ENCODE data around the gene SLC25A33. TPM values are rescaled to one million over a fixed set of nuclear protein-coding genes. Genes with fewer than 3 reads are reported as not detected.
"Not testable (repeated sequence)": the region's sequence is repeated elsewhere in the genome, so short reads cannot be mapped to it uniquely, and the experiment has no call there.

SLC25A33 gene
- total and polyA plus RNA-seq, 3 experiments from 2014 or later, result 6.5 to 12.9 (median 12.8) TPM

- peaks cover 7 to 20% of the 10 kb centered on the region in 2 donors for H3K27me3 Mint-ChIP-seq
- peaks cover 0 to 1% (median 0%) of the 10 kb centered on the region in 3 donors for H3K36me3 Mint-ChIP-seq
- no peaks in the 10 kb centered on the region for H3K4me1 ChIP-seq (ENCODE audit: insufficient read depth, low read length)
- CTCF ChIA-PET, result no interaction called here
- DNase-seq, result no peak
- H3K27ac Mint-ChIP-seq, result no peak overlapping the region
- no peaks in the 10 kb centered on the region for H3K9me3 ChIP-seq (ENCODE audit: low read length)
- POLR2A ChIA-PET, result no interaction called here
- no peak overlapping the region for H3K27ac ChIP-seq (ENCODE audit: low read depth, low read length)
- H3K9me3 Mint-ChIP-seq, result no peaks in the 10 kb centered on the region
- H3K4me3 Mint-ChIP-seq, result no peak overlapping the region
- no peaks in the 10 kb centered on the region for H3K36me3 ChIP-seq (ENCODE audit: insufficient read depth, low read length)
- H3K4me3 ChIP-seq (ENCODE audit: low read length), result no peak overlapping the region
- H3K27me3 ChIP-seq (ENCODE audit: insufficient read depth, low read length, poor library complexity, severe bottlenecking), result no peaks in the 10 kb centered on the region
- no peaks in the 10 kb centered on the region for H3K4me1 Mint-ChIP-seq
Measured at GRCh38 chr1:9503001-9503675, 36.1 kb upstream of the SLC25A33 start.

DNA sequence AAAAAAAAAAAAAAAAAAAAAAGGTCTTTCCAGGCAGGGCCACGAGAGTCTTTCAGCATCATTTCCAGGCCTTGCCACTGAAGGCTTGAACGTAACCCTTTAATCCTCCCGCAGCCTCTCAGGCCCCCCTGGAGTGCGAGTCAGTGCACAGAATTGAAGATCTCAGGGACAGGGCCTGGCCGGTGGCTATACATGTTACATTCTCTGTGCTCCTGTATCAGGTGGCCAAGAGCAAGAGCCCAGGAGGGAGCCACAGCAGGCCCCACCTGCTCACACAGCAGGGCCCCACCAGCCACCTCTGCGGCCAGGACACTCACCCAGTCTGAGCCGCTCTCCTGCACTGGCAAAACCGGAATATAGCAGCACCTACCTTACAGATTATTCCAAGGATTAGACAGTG, 34.1 kb upstream of the SLC25A33 start:
- H3K27me3 ChIP-seq (ENCODE audit: insufficient read depth, low read length, poor library complexity, severe bottlenecking), result no peaks in the 10 kb centered on the region
- no peak overlapping the region for H3K4me3 ChIP-seq (ENCODE audit: low read length)
- H3K36me3 ChIP-seq (ENCODE audit: insufficient read depth, low read length), result no peaks in the 10 kb centered on the region
- H3K4me1 ChIP-seq (ENCODE audit: insufficient read depth, low read length), result no peaks in the 10 kb centered on the region
- H3K36me3 Mint-ChIP-seq, result peaks cover 0 to 1% (median 0%) of the 10 kb centered on the region in 3 donors
- DNase-seq, result no peak
- H3K27ac Mint-ChIP-seq, result no peak overlapping the region
- ChIA-PET CTCF (no interaction called here), POLR2A (no interaction called here)
- no peaks in the 10 kb centered on the region for H3K9me3 ChIP-seq (ENCODE audit: low read length)
- H3K4me1 Mint-ChIP-seq, result no peaks in the 10 kb centered on the region
- no peak overlapping the region for H3K27ac ChIP-seq (ENCODE audit: low read depth, low read length)
- H3K4me3 Mint-ChIP-seq, result no peak overlapping the region
- H3K9me3 Mint-ChIP-seq, result no peaks in the 10 kb centered on the region
- H3K27me3 Mint-ChIP-seq, result peaks cover 7 to 15% of the 10 kb centered on the region in 2 donors

GRCh38 chr1:9506901-9507300, 32.4 kb upstream of the SLC25A33 start:
- CTCF ChIA-PET, result interaction anchor here (0.9 to 1.1 kb wide), 2 partner anchors 11 to 16 kb away, joined by 3 to 4 read pairs; no protein-coding TSS in a partner anchor
- Histone ChIP-seq H3K36me3 (ENCODE audit: insufficient read depth, low read length) (no peaks in the 10 kb centered on the region), H3K4me3 (ENCODE audit: low read length) (no peak overlapping the region), H3K27me3 (ENCODE audit: insufficient read depth, low read length, poor library complexity, severe bottlenecking) (no peaks in the 10 kb centered on the region), H3K27ac (ENCODE audit: low read depth, low read length) (no peak overlapping the region), H3K4me1 (ENCODE audit: insufficient read depth, low read length) (no peaks in the 10 kb centered on the region), H3K9me3 (ENCODE audit: low read length) (no peaks in the 10 kb centered on the region)
- H3K4me1 Mint-ChIP-seq, result no peaks in the 10 kb centered on the region
- H3K27ac Mint-ChIP-seq, result no peak overlapping the region
- H3K9me3 Mint-ChIP-seq, result no peaks in the 10 kb centered on the region
- no peak for DNase-seq
- H3K27me3 Mint-ChIP-seq, result peaks cover 2 to 9% of the 10 kb centered on the region in 2 donors
- H3K4me3 Mint-ChIP-seq, result no peak overlapping the region
- POLR2A ChIA-PET, result no interaction called here
- peaks cover 0 to 1% (median 0%) of the 10 kb centered on the region in 3 donors for H3K36me3 Mint-ChIP-seq

DNA sequence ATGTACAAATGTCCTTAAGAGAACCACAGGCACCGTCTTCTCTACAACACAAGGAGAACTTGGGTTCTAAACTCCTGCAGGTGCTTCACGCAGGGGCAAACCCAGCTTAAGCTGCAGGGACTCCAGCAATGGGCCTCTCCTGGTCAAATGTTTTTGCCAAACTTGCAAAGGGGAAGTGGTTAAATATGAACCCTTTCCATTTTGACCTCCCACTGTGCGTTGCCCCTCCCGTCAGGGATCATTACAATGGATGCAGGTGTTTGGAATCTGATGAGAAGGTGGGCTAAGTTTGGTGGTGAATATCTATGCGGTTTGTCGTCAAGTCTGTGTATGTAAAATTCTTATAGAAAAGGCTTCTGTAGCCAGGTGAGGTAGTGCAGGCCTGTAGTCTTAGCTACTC, 29.1 kb upstream of the SLC25A33 start:
- Histone ChIP-seq H3K4me1 (ENCODE audit: insufficient read depth, low read length) (no peaks in the 10 kb centered on the region), H3K4me3 (ENCODE audit: low read length) (no peak overlapping the region), H3K36me3 (ENCODE audit: insufficient read depth, low read length) (no peaks in the 10 kb centered on the region), H3K27ac (ENCODE audit: low read depth, low read length) (no peak overlapping the region), H3K9me3 (ENCODE audit: low read length) (no peaks in the 10 kb centered on the region), H3K27me3 (ENCODE audit: insufficient read depth, low read length, poor library complexity, severe bottlenecking) (no peaks in the 10 kb centered on the region)
- Mint-ChIP-seq H3K36me3 (peaks cover 0 to 1% (median 0%) of the 10 kb centered on the region in 3 donors), H3K27me3 (peaks cover 4 to 9% of the 10 kb centered on the region in 2 donors), H3K27ac (no peak overlapping the region), H3K4me1 (no peaks in the 10 kb centered on the region), H3K9me3 (no peaks in the 10 kb centered on the region), H3K4me3 (no peak overlapping the region)
- DNase-seq, result no peak
- CTCF ChIA-PET, result interaction anchor here (1.2 kb wide), 1 partner anchor 74 kb away, joined by 5 read pairs; no protein-coding TSS in a partner anchor
- POLR2A ChIA-PET, result no interaction called here

GRCh38 chr1:9515550-9515949, 23.7 kb upstream of the SLC25A33 start:
- H3K4me3 Mint-ChIP-seq; CTCF ChIA-PET; H3K27ac ChIP-seq (ENCODE audit: low read depth, low read length); DNase-seq; POLR2A ChIA-PET; H3K36me3 Mint-ChIP-seq; H3K9me3 ChIP-seq (ENCODE audit: low read length); H3K4me1 Mint-ChIP-seq; H3K36me3 ChIP-seq (ENCODE audit: insufficient read depth, low read length); H3K4me3 ChIP-seq (ENCODE audit: low read length); H3K27ac Mint-ChIP-seq; H3K27me3 Mint-ChIP-seq; H3K27me3 ChIP-seq (ENCODE audit: insufficient read depth, low read length, poor library complexity, severe bottlenecking); H3K4me1 ChIP-seq (ENCODE audit: insufficient read depth, low read length); H3K9me3 Mint-ChIP-seq: not testable (repeated sequence)

DNA sequence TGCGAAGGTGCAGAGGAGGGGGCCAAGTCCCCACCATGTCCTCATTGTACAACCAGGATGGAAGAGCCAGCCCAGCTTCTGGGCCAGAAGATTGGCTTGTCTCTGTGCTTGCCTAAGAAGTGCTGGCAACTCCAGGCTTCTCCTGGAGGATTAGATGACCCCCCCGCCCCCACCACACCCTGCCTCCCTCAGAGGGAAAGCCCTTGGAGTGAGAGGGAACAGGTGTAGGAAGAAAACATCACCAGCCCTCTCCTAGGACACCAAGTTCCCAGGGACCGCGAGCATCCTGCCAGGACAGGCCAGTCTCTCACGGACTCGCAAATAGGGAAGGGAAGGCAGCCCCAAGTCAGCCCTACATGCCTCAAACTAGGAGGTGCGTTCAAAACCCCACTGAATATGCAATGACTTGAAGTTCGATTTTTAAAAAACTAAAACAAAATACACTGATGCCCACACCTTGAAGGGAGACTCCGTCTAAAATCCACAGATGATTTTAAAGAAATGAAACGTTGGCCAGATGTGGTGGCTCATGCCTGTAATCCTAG, 20.7 kb upstream of the SLC25A33 start:
- Histone ChIP-seq H3K27ac (ENCODE audit: low read depth, low read length) (no peak overlapping the region), H3K4me1 (ENCODE audit: insufficient read depth, low read length) (no peaks in the 10 kb centered on the region), H3K4me3 (ENCODE audit: low read length) (no peak overlapping the region), H3K27me3 (ENCODE audit: insufficient read depth, low read length, poor library complexity, severe bottlenecking) (no peaks in the 10 kb centered on the region), H3K36me3 (ENCODE audit: insufficient read depth, low read length) (no peaks in the 10 kb centered on the region), H3K9me3 (ENCODE audit: low read length) (no peaks in the 10 kb centered on the region)
- ChIA-PET CTCF (no interaction called here), POLR2A (no interaction called here)
- Mint-ChIP-seq H3K27ac (no peak overlapping the region), H3K27me3 (peaks cover 4 to 6% of the 10 kb centered on the region in 2 donors), H3K4me1 (no peaks in the 10 kb centered on the region), H3K4me3 (no peak overlapping the region), H3K36me3 (no peaks in the 10 kb centered on the region), H3K9me3 (no peaks in the 10 kb centered on the region)
- no peak for DNase-seq

DNA sequence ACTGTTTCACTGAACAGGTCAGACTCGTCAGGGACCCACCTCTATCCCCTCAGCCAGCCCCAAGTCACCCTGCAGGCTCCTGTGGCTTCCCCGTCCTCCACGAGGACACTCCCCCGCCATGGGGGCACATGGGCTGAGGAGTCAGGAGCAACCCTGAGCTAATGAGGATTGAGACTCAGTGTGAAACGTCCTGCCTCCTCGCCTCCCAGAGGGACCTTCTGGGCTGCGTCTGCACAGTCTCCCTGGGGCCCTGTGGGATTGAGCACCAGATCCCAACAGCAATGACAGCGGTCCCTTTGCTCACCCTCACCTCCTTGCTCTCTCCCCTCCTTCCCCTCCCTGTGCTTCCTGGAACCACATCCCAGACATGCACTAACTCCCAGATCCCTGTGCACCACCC, 18.9 kb upstream of the SLC25A33 start:
- CTCF ChIA-PET, result no interaction called here
- Mint-ChIP-seq H3K4me3 (no peak overlapping the region), H3K4me1 (no peaks in the 10 kb centered on the region), H3K27me3 (peaks cover 1 to 6% of the 10 kb centered on the region in 2 donors), H3K36me3 (no peaks in the 10 kb centered on the region), H3K9me3 (no peaks in the 10 kb centered on the region), H3K27ac (no peak overlapping the region)
- Histone ChIP-seq H3K27ac (ENCODE audit: low read depth, low read length) (no peak overlapping the region), H3K36me3 (ENCODE audit: insufficient read depth, low read length) (no peaks in the 10 kb centered on the region), H3K9me3 (ENCODE audit: low read length) (no peaks in the 10 kb centered on the region), H3K4me3 (ENCODE audit: low read length) (no peak overlapping the region), H3K4me1 (ENCODE audit: insufficient read depth, low read length) (no peaks in the 10 kb centered on the region), H3K27me3 (ENCODE audit: insufficient read depth, low read length, poor library complexity, severe bottlenecking) (no peaks in the 10 kb centered on the region)
- POLR2A ChIA-PET, result no interaction called here
- DNase-seq, result no peak

DNA sequence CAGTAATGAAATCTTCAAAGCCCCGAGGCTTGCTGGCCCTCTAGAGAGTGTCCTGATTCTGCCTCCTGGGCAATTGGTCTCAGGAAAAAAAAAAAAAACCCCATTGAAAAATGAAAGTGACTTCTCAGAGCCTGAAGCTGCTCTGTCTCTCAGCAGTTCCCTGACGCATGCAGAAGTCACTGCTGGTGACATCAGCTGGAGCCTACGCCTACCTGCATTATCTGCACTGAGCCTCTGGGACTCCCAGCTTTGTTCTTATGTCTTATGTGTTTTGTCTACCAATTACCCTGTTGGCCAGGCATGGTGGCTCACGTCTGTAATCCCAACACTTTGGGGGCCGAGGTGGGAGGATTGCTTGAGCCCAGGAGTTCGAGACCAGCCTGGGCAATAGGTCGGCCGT, 10.1 kb upstream of the SLC25A33 start:
- Histone ChIP-seq H3K27ac (ENCODE audit: low read depth, low read length) (no peak overlapping the region), H3K4me1 (ENCODE audit: insufficient read depth, low read length) (no peaks in the 10 kb centered on the region), H3K9me3 (ENCODE audit: low read length) (no peaks in the 10 kb centered on the region), H3K4me3 (ENCODE audit: low read length) (no peak overlapping the region), H3K27me3 (ENCODE audit: insufficient read depth, low read length, poor library complexity, severe bottlenecking) (no peaks in the 10 kb centered on the region), H3K36me3 (ENCODE audit: insufficient read depth, low read length) (no peaks in the 10 kb centered on the region)
- ChIA-PET POLR2A (no interaction called here), CTCF (no interaction called here)
- Mint-ChIP-seq H3K27ac (peak overlapping the region in 2 of 8 donors; percentile 22 to 66), H3K9me3 (no peaks in the 10 kb centered on the region), H3K27me3 (peaks cover 0 to 2% of the 10 kb centered on the region in 2 donors), H3K4me3 (no peak overlapping the region), H3K4me1 (no peaks in the 10 kb centered on the region), H3K36me3 (no peaks in the 10 kb centered on the region)
- DNase-seq, result no peak

All from CD8-positive, alpha-beta memory T cell (primary cell).